NCI-H2171 treated with DMSO at 0.1 percent for 48 hours (cell line): ENCODE measurements around the gene NREP.
A peak's percentile ranks its signal among the peaks of the same experiment; 100 is the strongest.

Experiments
- DNase-seq: peaks from one replicate; lab custom pipeline; 2025; lab: John Stamatoyannopoulos, UW

The NREP gene

GRCh38 chr5:111697215-111697614 is 59.8 kb downstream of the NREP start:
- DNase-seq, result peak; percentile 74

DNA sequence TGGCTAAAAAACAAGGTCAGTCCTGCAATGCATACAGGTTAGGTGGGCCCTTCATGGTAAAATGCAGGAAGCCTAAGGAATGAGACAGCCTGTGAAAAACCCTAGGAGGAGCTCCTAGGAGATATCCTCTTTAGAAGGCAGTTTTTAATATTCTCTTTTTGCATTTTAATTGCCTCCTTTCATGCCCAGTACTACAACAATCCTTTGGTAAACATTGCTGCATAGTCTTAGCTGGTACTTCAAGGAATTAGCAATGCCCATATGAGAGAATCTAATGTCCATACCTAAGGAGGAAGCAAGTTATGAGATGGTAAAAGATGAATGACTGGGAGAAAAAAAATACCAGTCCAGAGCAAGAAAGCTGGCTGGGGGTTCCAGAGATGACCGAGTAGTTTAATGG is 61.0 kb downstream of the NREP start:
- DNase-seq, result no peak

DNA sequence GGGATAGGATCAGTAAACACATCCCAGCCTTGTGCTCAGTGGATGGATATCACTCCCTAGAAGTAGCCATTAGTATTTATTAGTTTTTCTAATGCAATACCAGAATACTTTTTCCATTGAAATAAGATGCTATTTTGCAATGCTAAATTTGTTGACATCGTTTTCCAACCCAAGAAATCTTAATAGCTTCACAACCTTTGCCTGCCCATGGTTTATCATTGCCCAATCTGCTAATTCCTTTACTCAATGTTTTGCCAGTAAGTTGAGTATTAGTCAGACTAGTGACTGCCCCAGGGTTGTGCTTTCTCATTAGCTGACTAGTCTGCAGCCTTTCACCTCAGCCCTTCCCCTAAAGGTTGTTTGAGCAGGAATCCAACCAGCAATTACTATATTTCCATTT is 62.9 kb downstream of the NREP start:
- DNase-seq, result no peak

GRCh38 chr5:111691914-111692313 is 65.1 kb downstream of the NREP start:
- no peak for DNase-seq

- no peak for DNase-seq
Observed at GRCh38 chr5:111691508-111691907, 65.5 kb downstream of the NREP start.

DNA sequence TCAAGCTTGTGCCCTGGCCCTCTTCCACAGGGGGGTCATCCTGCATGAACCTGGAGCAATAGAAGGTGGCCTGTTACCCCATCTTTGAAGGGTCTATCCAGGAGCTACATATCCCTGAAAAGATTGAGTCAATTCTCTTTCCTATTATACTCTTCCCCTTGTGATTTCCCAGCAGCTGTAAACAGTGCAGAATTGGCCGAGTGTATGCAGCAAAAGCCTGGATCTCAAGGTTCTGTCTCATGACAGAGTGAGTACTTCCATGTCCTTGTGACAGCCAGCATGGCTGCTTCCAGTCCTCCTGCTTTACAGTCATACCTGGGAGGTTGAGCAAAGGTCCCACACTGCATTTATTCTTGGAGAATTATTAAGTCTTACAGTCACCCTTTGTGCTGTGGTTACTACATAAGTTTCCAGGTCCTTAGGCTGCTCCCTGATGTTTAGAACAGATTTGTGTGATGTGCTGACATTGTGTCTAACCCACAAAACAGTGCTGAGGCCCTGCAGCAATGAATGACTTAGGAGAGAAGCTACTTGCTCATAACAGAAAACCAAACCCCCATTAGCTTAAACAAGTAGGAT is 67.5 kb downstream of the NREP start:
- no peak for DNase-seq

GRCh38 chr5:111685969-111686368 is 71.0 kb downstream of the NREP start:
- peak; percentile 20 for DNase-seq

DNA sequence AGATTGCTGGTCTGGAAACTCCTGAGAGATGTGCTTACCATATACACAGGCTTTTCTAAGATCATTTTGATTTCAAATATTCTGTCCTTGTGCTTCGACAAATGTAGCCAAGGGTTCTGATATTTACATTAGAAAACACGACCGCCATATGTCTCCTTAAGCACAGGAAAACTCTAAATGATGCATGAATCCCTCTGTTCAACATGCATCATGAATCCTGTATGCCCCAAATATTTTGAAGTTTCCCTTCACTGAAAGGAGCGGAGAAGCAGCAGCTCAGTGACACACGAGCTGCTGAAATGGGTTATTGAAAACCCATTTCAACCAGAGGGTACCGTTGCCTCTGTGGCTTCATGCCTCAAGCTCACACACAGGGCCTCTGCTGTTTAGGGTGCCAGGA is 74.4 kb downstream of the NREP start:
- no peak for DNase-seq

DNA sequence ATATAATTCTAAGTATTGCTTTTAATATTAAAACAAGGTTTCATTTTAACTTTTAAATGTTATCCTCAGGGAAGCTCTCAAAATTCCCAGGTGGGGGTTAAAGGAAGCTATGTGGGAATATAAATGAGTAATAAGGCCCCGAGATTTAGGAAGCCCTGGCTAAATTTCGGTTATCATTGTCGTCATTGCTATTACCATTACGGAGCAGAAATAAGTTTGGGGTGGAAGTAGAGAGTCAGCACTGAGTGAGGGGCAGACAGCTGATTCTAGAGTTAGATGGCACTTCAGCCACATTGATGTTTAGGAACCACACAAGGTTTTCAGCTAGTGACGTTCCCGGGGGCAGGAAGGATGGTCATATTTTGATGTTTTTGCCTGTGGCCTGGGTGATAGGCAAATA is 74.9 kb downstream of the NREP start:
- DNase-seq, result no peak

GRCh38 chr5:111681414-111682120 is 75.4 kb downstream of the NREP start:
- DNase-seq, result no peak

DNA sequence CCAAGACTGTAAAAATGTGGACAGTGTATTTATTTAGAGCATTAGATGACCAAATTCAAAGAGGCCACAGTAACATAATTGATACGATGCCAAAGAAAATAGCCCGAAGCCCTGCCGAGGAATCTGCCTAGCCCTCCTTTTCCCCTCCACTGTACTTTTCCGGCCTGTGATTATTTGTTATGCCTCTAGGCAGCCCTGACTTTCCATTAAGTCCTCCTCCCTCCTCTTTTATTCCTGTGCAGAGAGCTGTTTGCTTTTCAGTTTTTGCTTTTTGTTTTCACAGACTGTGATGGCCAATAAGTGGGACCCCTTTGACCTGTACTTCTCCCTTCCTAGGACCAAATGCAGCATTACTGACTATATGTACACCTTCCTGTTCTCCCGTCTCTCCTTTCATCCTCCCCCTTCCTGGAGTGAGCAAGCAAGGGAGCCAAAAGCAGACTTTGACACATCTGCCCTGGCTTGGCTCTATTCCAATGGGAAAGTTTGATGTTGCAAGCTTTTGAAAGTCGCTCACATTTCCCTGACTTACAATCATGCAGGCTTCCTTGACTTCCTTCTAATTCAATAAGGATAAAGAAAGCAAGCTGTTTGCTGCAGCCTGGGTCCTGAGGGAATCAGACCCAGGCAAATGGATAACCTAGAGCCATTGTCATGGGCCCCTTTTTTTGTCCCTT is 76.1 kb downstream of the NREP start:
- DNase-seq, result peak; percentile 70

- no peak for DNase-seq
Observed at GRCh38 chr5:111679611-111680010, 77.4 kb downstream of the NREP start.
